Left renal cortex interstitium (tissue), 4 donors: Measurements from ENCODE around the gene GPR132. TPM values are rescaled to one million over a fixed set of nuclear protein-coding genes. Genes with fewer than 3 reads are reported as not detected.

Experiments used
- DNase-seq, 4 donors: peaks; one replicate each; pipeline ENCODE4 v3.0.0-alpha.2; 2013; ENCODE audit warnings: low read depth in 4 of 4, low spot score in 2 of 4, missing footprints in 1 of 4
- polyA plus RNA-seq, 4 donors: library from polyadenylated mRNA; unstranded; fragments of 120-200 nt; gene quantifications; one replicate each; pipeline ENCODE4 v1.2.1, GENCODE V29; 2013; ENCODE audit not compliant: insufficient read length in 4 of 4

The GPR132 gene
- polyA plus RNA-seq, 4 donors: 0.31 to 0.86 (median 0.60) TPM

GRCh38 chr14:105006831-105007592, 58.2 kb downstream of the GPR132 start:
- DNase-seq: no peak

GRCh38 chr14:105005929-105006830, 59.0 kb downstream of the GPR132 start:
- no peak for DNase-seq

- no peak for DNase-seq
Measured at GRCh38 chr14:105005329-105005928, 59.8 kb downstream of the GPR132 start.

Other genes starting within 250 kb of the GPR132 start
- gene CEP170B, start 200.2 kb downstream of the GPR132 start, polyA plus RNA-seq: 10 to 100 TPM in 3 of 4 donors, 1 to 10 TPM in 1; 8.9 to 21.6 (median 15.1) TPM
- gene PLD4, start 140.6 kb downstream of the GPR132 start, polyA plus RNA-seq: 1 to 10 TPM; 3.1 to 8.8 (median 4.3) TPM
- 1 to 10 TPM; 1.4 to 2.0 (median 1.8) TPM for gene AHNAK2, start 87.1 kb downstream of the GPR132 start, polyA plus RNA-seq
- 10 to 100 TPM; 22.0 to 34.9 (median 25.4) TPM for gene CLBA1, start 79.6 kb downstream of the GPR132 start, polyA plus RNA-seq
- gene CDCA4, start 44.3 kb downstream of the GPR132 start, polyA plus RNA-seq: 10 to 100 TPM; 19.9 to 27.8 (median 22.7) TPM
- gene JAG2, start 103.3 kb upstream of the GPR132 start, polyA plus RNA-seq: 10 to 100 TPM in 2 of 4 donors, 1 to 10 TPM in 2; 6.8 to 11.4 (median 9.8) TPM
- 10 to 100 TPM; 21.5 to 42.8 (median 34.5) TPM for gene NUDT14, start 115.9 kb upstream of the GPR132 start, polyA plus RNA-seq
- gene BTBD6, start 183.1 kb upstream of the GPR132 start, polyA plus RNA-seq: 10 to 100 TPM; 32.8 to 43.7 (median 37.0) TPM
- gene BRF1, start 235.6 kb upstream of the GPR132 start, polyA plus RNA-seq: 10 to 100 TPM; 27.5 to 39.5 (median 37.7) TPM
- gene PACS2, start 249.3 kb upstream of the GPR132 start, polyA plus RNA-seq: 100 to 1,000 TPM in 1 of 4 donors, 10 to 100 TPM in 3; 46.8 to 102 (median 80.9) TPM